Measurements from ENCODE around the gene CYP2D6. TPM values are rescaled to one million over a fixed set of nuclear protein-coding genes. Genes with fewer than 3 reads are reported as not detected.

CYP2D6 gene
- total RNA-seq, 1 donor from 2014 or later = 0.91 TPM

DNA sequence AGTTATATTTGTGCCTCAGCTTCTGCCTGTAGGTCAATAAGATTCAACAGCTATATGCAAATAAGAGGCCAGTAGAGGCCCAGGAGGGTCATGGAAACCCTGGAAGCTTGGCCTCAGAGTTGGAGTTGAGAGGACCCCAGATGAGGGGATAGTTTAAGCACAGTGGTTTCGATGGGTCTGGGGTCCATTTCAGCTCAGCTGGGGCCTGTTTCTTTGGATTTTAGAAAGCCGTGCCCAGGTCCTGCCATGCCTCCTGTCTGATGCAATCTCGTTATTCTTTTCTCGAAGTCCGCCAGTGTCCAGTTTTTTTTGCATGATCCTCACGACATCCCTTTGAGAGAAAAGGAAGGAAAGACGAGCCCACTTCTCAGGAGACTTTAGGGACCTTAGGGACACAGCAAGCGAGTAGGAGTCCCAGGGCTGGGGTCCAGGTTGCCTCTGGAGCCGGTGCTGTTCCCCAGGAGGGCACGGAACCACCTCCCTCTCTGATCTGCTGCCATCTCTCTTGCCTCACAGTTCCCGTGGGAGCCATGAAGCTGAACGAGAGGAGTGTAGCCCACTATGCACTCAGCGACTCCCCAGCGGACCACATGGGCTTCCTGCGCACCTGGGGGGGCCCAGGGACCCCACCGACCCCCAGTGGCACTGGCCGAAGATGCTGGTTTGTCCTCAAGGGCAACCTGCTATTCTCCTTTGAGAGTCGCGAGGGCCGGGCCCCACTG, 53.7 kb downstream of the CYP2D6 start:
- no peak overlapping the region for H3K27ac Mint-ChIP-seq (ENCODE audit: unreplicated experiment)

More for the DNA sequence above, 53.7 kb downstream of the CYP2D6 start:
- H3K36me3 ChIP-seq (ENCODE audit: insufficient read depth, low read length) = no peaks in the 10 kb centered on the region
- no peak overlapping the region for H3K4me3 ChIP-seq (ENCODE audit: insufficient read depth, low read depth, low read length)
- no peaks in the 10 kb centered on the region for H3K36me3 Mint-ChIP-seq (ENCODE audit: low read depth, unreplicated experiment)
- peaks cover 26% of the 10 kb centered on the region for H3K79me2 ChIP-seq (ENCODE audit: insufficient read depth, low read length)
- no peaks in the 10 kb centered on the region for H3K4me1 Mint-ChIP-seq (ENCODE audit: low read depth, unreplicated experiment)
- TF ChIP-seq EZH2 (IDR thresholded peaks at IDR 0.05; ENCODE audit: insufficient read depth, low read length) = no peak
- TF ChIP-seq, protein P1, sequence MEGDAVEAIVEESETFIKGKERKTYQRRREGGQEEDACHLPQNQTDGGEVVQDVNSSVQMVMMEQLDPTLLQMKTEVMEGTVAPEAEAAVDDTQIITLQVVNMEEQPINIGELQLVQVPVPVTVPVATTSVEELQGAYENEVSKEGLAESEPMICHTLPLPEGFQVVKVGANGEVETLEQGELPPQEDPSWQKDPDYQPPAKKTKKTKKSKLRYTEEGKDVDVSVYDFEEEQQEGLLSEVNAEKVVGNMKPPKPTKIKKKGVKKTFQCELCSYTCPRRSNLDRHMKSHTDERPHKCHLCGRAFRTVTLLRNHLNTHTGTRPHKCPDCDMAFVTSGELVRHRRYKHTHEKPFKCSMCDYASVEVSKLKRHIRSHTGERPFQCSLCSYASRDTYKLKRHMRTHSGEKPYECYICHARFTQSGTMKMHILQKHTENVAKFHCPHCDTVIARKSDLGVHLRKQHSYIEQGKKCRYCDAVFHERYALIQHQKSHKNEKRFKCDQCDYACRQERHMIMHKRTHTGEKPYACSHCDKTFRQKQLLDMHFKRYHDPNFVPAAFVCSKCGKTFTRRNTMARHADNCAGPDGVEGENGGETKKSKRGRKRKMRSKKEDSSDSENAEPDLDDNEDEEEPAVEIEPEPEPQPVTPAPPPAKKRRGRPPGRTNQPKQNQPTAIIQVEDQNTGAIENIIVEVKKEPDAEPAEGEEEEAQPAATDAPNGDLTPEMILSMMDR (IDR thresholded peaks at IDR 0.05; ENCODE audit: insufficient read depth, low read depth, low read length) = no peak
- H3K9me3 ChIP-seq (ENCODE audit: insufficient read depth, low read depth, low read length) = no peaks in the 10 kb centered on the region
- H3K4me3 Mint-ChIP-seq (ENCODE audit: unreplicated experiment) = no peak overlapping the region
- H3K4me1 ChIP-seq (ENCODE audit: insufficient read depth, low read length) = peaks cover 22% of the 10 kb centered on the region
- H2AFZ ChIP-seq (ENCODE audit: low read depth, low read length) = no peak overlapping the region
- no peak overlapping the region for H3K4me2 ChIP-seq (ENCODE audit: low read length)
- H4K20me1 ChIP-seq (ENCODE audit: insufficient read depth, low read length) = no peaks in the 10 kb centered on the region
- no peak overlapping the region for H3K27ac ChIP-seq (ENCODE audit: low read depth, low read length)
- H3K9me3 Mint-ChIP-seq (ENCODE audit: unreplicated experiment) = peaks cover 13% of the 10 kb centered on the region
- DNase-seq (ENCODE audit: low read depth) = no peak
- H3K9ac ChIP-seq (ENCODE audit: low read length) = no peak overlapping the region
- no peak for FAIRE-seq
- no peaks in the 10 kb centered on the region for H3K27me3 Mint-ChIP-seq (ENCODE audit: low read depth, unreplicated experiment)
- no peaks in the 10 kb centered on the region for H3K27me3 ChIP-seq (ENCODE audit: insufficient read depth, low read length)

Other genes starting within 250 kb of the CYP2D6 start
- not detected in 2 replicates for gene SHISA8, start 215.7 kb downstream of the CYP2D6 start, total RNA-seq
- 0.12 TPM in 1 of 2 replicates, not detected in the other for gene TNFRSF13C, start 204.0 kb downstream of the CYP2D6 start, total RNA-seq
- gene CENPM, start 183.7 kb downstream of the CYP2D6 start, total RNA-seq = 0.84 and 2.0 TPM in 2 replicates
- 0.43 and 0.52 TPM in 2 replicates for gene SEPTIN3, start 161.4 kb downstream of the CYP2D6 start, total RNA-seq
- not detected in 2 replicates for gene WBP2NL, start 132.0 kb downstream of the CYP2D6 start, total RNA-seq
- gene NAGA, start 60.0 kb downstream of the CYP2D6 start, total RNA-seq = 8.9 TPM in 2 replicates
- 0.12 and 0.18 TPM in 2 replicates for gene PHETA2, start 56.6 kb downstream of the CYP2D6 start, total RNA-seq
- 29.3 and 31.1 TPM in 2 replicates for gene SMDT1, start 51.1 kb downstream of the CYP2D6 start, total RNA-seq
- 58.6 and 58.7 TPM in 2 replicates for gene NDUFA6, start 40.0 kb downstream of the CYP2D6 start, total RNA-seq
- 37.3 and 37.6 TPM in 2 replicates for gene TCF20, start 139.8 kb upstream of the CYP2D6 start, total RNA-seq

Measured in astrocyte (in vitro differentiated cells and primary cell).